Measurements from ENCODE around the gene FCMR. TPM values are rescaled to one million over a fixed set of nuclear protein-coding genes. Genes with fewer than 3 reads are reported as not detected.

FCMR gene
- total RNA-seq, 2 donors from 2014 or later, result 2.3 TPM; not detected in 1

DNA sequence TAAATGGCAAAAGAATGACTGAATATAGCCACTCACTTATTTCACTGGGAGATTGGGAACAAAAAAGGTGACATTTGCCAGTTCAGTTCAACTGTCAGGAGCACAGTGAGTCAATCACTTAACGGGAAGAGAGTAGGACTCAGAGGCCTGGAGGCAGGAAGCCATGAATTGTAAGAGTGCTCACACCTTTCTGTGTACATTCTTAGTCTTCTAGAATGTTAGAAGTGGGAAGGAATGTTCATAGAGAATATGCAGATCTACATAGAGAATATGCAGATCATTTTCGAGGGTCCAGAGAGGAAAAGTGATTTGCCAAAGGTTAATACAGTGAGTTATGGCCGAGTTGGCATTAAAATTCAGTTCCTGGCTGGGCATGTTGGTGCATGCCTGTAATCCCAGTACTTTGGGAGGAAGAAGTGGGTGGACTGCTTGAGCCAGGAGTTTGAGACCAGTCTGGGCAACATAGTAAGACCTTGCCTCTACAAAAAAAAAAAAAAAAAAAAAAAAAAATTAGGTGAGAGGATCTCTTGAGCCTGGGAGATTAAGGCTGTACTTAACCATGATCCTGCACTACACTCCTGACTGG, 48.0 kb downstream of the FCMR start:
- Histone ChIP-seq H3K4me3 (no peak overlapping the region), H3K4me1 (no peaks in the 10 kb centered on the region), H3K27me3 (no peaks in the 10 kb centered on the region), H3K27ac (no peak overlapping the region), H3K9me3 (peaks cover 0 to 6% (median 0%) of the 10 kb centered on the region in 3 donors), H3K36me3 (replicated peaks in 1 of 2; ENCODE audit: insufficient read depth in 1 of 2, low read depth in 2 of 2) (no peaks in the 10 kb centered on the region)
- intact Hi-C loops (cut with DNase I), result no loop called here
- WGBS, 2 donors, result 75 to 79% methylated on average over 3 of the region's 3 CpGs
- DNase-seq (no peak), ATAC-seq (no peak)
- TF ChIP-seq POLR2A (IDR thresholded peaks at IDR 0.05), result no peak

DNA sequence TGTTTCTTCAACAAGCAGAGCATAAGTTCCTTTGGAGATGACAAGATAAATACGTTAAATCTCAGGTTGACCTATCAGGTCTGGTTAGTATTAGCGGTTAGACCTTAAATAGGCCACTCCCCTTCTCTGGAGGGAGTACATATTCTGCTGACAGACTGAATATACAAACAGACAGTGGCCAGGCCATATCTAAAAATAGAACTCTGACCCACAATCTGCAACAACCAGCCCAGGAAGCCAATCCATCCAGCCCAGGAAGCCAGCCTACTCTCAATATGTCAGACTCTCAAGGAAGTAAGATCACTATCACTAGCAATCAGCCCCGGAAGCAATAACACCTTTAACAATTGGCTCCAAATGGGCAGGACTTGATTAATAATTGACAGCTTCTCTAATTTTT, 49.6 kb downstream of the FCMR start:
- no peak overlapping the region for H3K27ac ChIP-seq
- no peaks in the 10 kb centered on the region for H3K27me3 ChIP-seq
- no peaks in the 10 kb centered on the region for H3K36me3 ChIP-seq (replicated peaks in 1 of 2; ENCODE audit: insufficient read depth in 1 of 2, low read depth in 2 of 2)
- intact Hi-C loops (cut with DNase I), result no loop called here
- DNase-seq (no peak), ATAC-seq (no peak)
- no peak overlapping the region for H3K4me3 ChIP-seq
- no peaks in the 10 kb centered on the region for H3K9me3 ChIP-seq
- WGBS, 2 donors, result 71 to 82% methylated on average over 3 of the region's 3 CpGs
- TF ChIP-seq, protein P1, sequence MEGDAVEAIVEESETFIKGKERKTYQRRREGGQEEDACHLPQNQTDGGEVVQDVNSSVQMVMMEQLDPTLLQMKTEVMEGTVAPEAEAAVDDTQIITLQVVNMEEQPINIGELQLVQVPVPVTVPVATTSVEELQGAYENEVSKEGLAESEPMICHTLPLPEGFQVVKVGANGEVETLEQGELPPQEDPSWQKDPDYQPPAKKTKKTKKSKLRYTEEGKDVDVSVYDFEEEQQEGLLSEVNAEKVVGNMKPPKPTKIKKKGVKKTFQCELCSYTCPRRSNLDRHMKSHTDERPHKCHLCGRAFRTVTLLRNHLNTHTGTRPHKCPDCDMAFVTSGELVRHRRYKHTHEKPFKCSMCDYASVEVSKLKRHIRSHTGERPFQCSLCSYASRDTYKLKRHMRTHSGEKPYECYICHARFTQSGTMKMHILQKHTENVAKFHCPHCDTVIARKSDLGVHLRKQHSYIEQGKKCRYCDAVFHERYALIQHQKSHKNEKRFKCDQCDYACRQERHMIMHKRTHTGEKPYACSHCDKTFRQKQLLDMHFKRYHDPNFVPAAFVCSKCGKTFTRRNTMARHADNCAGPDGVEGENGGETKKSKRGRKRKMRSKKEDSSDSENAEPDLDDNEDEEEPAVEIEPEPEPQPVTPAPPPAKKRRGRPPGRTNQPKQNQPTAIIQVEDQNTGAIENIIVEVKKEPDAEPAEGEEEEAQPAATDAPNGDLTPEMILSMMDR (IDR thresholded peaks at IDR 0.05), result no peak
- TF ChIP-seq POLR2A (IDR thresholded peaks at IDR 0.05), result no peak
- H3K4me1 ChIP-seq, result no peaks in the 10 kb centered on the region

DNA sequence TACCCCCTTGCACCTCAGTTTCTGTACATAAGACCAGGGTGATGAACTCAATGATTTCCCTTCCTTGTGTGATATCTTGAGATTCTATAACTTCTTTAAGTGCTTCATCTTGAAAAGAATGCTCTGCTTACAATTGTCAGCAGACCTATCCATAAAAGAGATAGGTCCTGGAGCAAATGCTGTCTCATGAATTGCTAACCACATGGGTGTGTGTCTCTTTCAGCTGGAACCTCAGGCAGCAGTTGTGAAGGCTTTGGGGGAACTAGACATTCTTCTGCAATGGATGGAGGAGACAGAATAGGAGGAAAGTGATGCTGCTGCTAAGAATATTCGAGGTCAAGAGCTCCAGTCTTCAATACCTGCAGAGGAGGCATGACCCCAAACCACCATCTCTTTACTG, 53.5 kb downstream of the FCMR start:
- Histone ChIP-seq H3K4me1 (peaks cover 8% of the 10 kb centered on the region), H3K27ac (no peak overlapping the region), H3K36me3 (replicated peaks in 1 of 2; ENCODE audit: insufficient read depth in 1 of 2, low read depth in 2 of 2) (no peaks in the 10 kb centered on the region), H3K27me3 (no peaks in the 10 kb centered on the region), H3K4me3 (no peak overlapping the region), H3K9me3 (no peaks in the 10 kb centered on the region)
- no peak for TF ChIP-seq POLR2A (IDR thresholded peaks at IDR 0.05)
- TF ChIP-seq, protein P1 (IDR thresholded peaks at IDR 0.05), result no peak
- intact Hi-C loops (cut with DNase I), result no loop called here
- 18 to 53% methylated on average over 1 of the region's 1 CpG for whole genome bisulfite sequencing, 2 donors
- ATAC-seq (no peak), DNase-seq (no peak)

DNA sequence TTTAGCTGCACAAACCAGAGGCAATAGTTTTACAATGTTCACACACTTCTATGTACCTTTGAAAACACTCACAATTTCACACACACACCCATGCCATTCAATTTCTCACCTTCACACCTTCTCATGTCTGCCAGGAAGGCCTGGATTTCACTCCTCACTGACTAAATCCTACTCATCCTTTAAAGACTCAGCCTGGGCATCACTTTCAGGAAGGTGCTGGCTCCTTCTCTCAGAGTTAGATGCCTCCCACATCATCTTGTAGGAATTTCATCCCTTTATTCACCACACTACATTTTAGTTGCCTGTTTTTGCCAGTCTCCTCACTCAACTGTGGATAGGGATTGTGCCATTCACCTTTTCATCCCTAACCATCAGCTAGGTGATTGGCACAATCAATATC, 54.0 kb downstream of the FCMR start:
- no peak overlapping the region for H3K4me3 ChIP-seq
- intact Hi-C loops (cut with DNase I), result no loop called here

DNA sequence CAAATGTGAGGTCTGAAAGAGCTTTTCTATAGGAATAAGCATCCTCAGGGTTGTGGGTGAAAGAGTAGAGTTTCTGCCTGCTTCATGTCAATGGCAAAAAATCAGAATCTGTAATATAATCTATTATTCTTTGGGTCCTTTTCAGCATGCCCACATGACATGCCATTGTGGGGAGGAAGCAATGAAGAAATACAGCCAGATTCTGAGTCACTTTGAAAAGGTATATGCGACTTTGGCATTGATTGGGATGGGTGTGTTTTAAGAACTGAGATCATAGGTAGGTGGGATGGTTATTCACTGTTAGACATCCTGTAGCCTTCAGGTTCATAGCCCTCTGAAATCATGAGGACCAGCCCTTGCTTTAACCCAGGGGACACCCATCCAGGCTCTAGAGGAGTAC, 54.5 kb downstream of the FCMR start:
- Histone ChIP-seq H3K4me1 (peaks cover 8% of the 10 kb centered on the region), H3K36me3 (replicated peaks in 1 of 2; ENCODE audit: insufficient read depth in 1 of 2, low read depth in 2 of 2) (no peaks in the 10 kb centered on the region), H3K4me3 (no peak overlapping the region), H3K27me3 (no peaks in the 10 kb centered on the region), H3K9me3 (no peaks in the 10 kb centered on the region), H3K27ac (no peak overlapping the region)
- no peak for TF ChIP-seq POLR2A (IDR thresholded peaks at IDR 0.05)
- TF ChIP-seq, protein P1 (IDR thresholded peaks at IDR 0.05), result no peak
- intact Hi-C loops (cut with DNase I), result no loop called here
- ATAC-seq, result no peak
- WGBS, 2 donors, result 64 to 81% methylated on average over 1 of the region's 1 CpG
- no peak for DNase-seq

More for the DNA sequence above, 54.0 kb downstream of the FCMR start:
- Histone ChIP-seq H3K9me3 (no peaks in the 10 kb centered on the region), H3K27me3 (no peaks in the 10 kb centered on the region), H3K27ac (no peak overlapping the region), H3K36me3 (replicated peaks in 1 of 2; ENCODE audit: insufficient read depth in 1 of 2, low read depth in 2 of 2) (no peaks in the 10 kb centered on the region), H3K4me1 (peaks cover 8% of the 10 kb centered on the region)
- ATAC-seq, result no peak
- DNase-seq, result no peak
- TF ChIP-seq, protein P1 (IDR thresholded peaks at IDR 0.05), result no peak
- no peak for TF ChIP-seq POLR2A (IDR thresholded peaks at IDR 0.05)
